Measurements from ENCODE around the gene IRGQ.

The IRGQ gene

GRCh38 chr19:43616954-43617353 lies 21.0 kb upstream of the IRGQ start:
- Histone ChIP-seq H3K4me3 (ENCODE audit: low read depth in 1 of 5, low read length in 5 of 5) (no peak overlapping the region), H3K9ac (ENCODE audit: low read length in 5 of 5) (no peak overlapping the region), H3K9me3 (ENCODE audit: control insufficient read depth in 5 of 5, low read length in 5 of 5) (no peaks in the 10 kb centered on the region), H3K27me3 (ENCODE audit: control insufficient read depth in 5 of 5, insufficient read depth in 4 of 5, low read length in 5 of 5) (no peaks in the 10 kb centered on the region), H3K27ac (ENCODE audit: low read depth, low read length) (no peak overlapping the region), H3K4me1 (ENCODE audit: control insufficient read depth in 5 of 5, insufficient read depth in 5 of 5, low read length in 5 of 5) (peaks cover 0 to 23% (median 20%) of the 10 kb centered on the region in 5 donors), H3K36me3 (ENCODE audit: control insufficient read depth in 5 of 5, insufficient read depth in 5 of 5, low read length in 5 of 5) (peaks cover 2 to 24% (median 21%) of the 10 kb centered on the region in 5 donors)

GRCh38 chr19:43616306-43616705 lies 20.4 kb upstream of the IRGQ start:
- no peaks in the 10 kb centered on the region for H3K9me3 ChIP-seq (ENCODE audit: control insufficient read depth in 5 of 5, low read length in 5 of 5)
- H3K36me3 ChIP-seq (ENCODE audit: control insufficient read depth in 5 of 5, insufficient read depth in 5 of 5, low read length in 5 of 5), result peaks cover 2 to 29% (median 26%) of the 10 kb centered on the region in 5 donors
- H3K27ac ChIP-seq (ENCODE audit: low read depth, low read length), result no peak overlapping the region
- H3K9ac ChIP-seq (ENCODE audit: low read length in 5 of 5), result no peak overlapping the region
- H3K4me1 ChIP-seq (ENCODE audit: control insufficient read depth in 5 of 5, insufficient read depth in 5 of 5, low read length in 5 of 5), result peaks cover 0 to 23% (median 20%) of the 10 kb centered on the region in 5 donors
- H3K4me3 ChIP-seq (ENCODE audit: low read depth in 1 of 5, low read length in 5 of 5), result no peak overlapping the region
- H3K27me3 ChIP-seq (ENCODE audit: control insufficient read depth in 5 of 5, insufficient read depth in 4 of 5, low read length in 5 of 5), result no peaks in the 10 kb centered on the region

GRCh38 chr19:43612374-43612773 lies 16.4 kb upstream of the IRGQ start:
- H3K9me3 ChIP-seq (ENCODE audit: control insufficient read depth in 5 of 5, low read length in 5 of 5), result no peaks in the 10 kb centered on the region
- peaks cover 2 to 41% (median 32%) of the 10 kb centered on the region in 5 donors for H3K36me3 ChIP-seq (ENCODE audit: control insufficient read depth in 5 of 5, insufficient read depth in 5 of 5, low read length in 5 of 5)
- no peak overlapping the region for H3K9ac ChIP-seq (ENCODE audit: low read length in 5 of 5)
- H3K27me3 ChIP-seq (ENCODE audit: control insufficient read depth in 5 of 5, insufficient read depth in 4 of 5, low read length in 5 of 5), result no peaks in the 10 kb centered on the region
- no peaks in the 10 kb centered on the region for H3K4me1 ChIP-seq (ENCODE audit: control insufficient read depth in 5 of 5, insufficient read depth in 5 of 5, low read length in 5 of 5)
- no peak overlapping the region for H3K27ac ChIP-seq (ENCODE audit: low read depth, low read length)
- H3K4me3 ChIP-seq (ENCODE audit: low read depth in 1 of 5, low read length in 5 of 5), result no peak overlapping the region

- H3K27ac ChIP-seq (ENCODE audit: low read depth, low read length), result no peak within 1 kb of the TSS
- H3K9me3 ChIP-seq (ENCODE audit: control insufficient read depth in 5 of 5, low read length in 5 of 5), result no peaks in the 10 kb centered on the region
- no peak within 1 kb of the TSS for H3K4me3 ChIP-seq (ENCODE audit: low read depth in 1 of 5, low read length in 5 of 5)
- H3K4me1 ChIP-seq (ENCODE audit: control insufficient read depth in 5 of 5, insufficient read depth in 5 of 5, low read length in 5 of 5), result no peaks in the 10 kb centered on the region
- no peak within 1 kb of the TSS for H3K9ac ChIP-seq (ENCODE audit: low read length in 5 of 5)
- H3K27me3 ChIP-seq (ENCODE audit: control insufficient read depth in 5 of 5, insufficient read depth in 4 of 5, low read length in 5 of 5), result no peaks in the 10 kb centered on the region
- peaks cover 2 to 43% (median 34%) of the 10 kb centered on the region in 5 donors for H3K36me3 ChIP-seq (ENCODE audit: control insufficient read depth in 5 of 5, insufficient read depth in 5 of 5, low read length in 5 of 5)
Measured at GRCh38 chr19:43611788-43612187, 15.9 kb upstream of the IRGQ start, which contains the start of gene SRRM5. Gene SRRM5 (plus strand): TSS chr19:43612088. CDS start chr19:43612122, 34 bp downstream.

GRCh38 chr19:43610493-43610892 lies 14.6 kb upstream of the IRGQ start:
- H3K9me3 ChIP-seq (ENCODE audit: control insufficient read depth in 5 of 5, low read length in 5 of 5), result no peaks in the 10 kb centered on the region
- no peaks in the 10 kb centered on the region for H3K27me3 ChIP-seq (ENCODE audit: control insufficient read depth in 5 of 5, insufficient read depth in 4 of 5, low read length in 5 of 5)
- peaks cover 0 to 45% (median 37%) of the 10 kb centered on the region in 5 donors for H3K36me3 ChIP-seq (ENCODE audit: control insufficient read depth in 5 of 5, insufficient read depth in 5 of 5, low read length in 5 of 5)
- H3K9ac ChIP-seq (ENCODE audit: low read length in 5 of 5), result no peak overlapping the region
- no peak overlapping the region for H3K4me3 ChIP-seq (ENCODE audit: low read depth in 1 of 5, low read length in 5 of 5)
- H3K27ac ChIP-seq (ENCODE audit: low read depth, low read length), result no peak overlapping the region
- no peaks in the 10 kb centered on the region for H3K4me1 ChIP-seq (ENCODE audit: control insufficient read depth in 5 of 5, insufficient read depth in 5 of 5, low read length in 5 of 5)

- no peak overlapping the region for H3K4me3 ChIP-seq (ENCODE audit: low read depth in 1 of 5, low read length in 5 of 5)
- H3K9ac ChIP-seq (ENCODE audit: low read length in 5 of 5), result no peak overlapping the region
- no peaks in the 10 kb centered on the region for H3K27me3 ChIP-seq (ENCODE audit: control insufficient read depth in 5 of 5, insufficient read depth in 4 of 5, low read length in 5 of 5)
- peaks cover 0 to 45% (median 37%) of the 10 kb centered on the region in 5 donors for H3K36me3 ChIP-seq (ENCODE audit: control insufficient read depth in 5 of 5, insufficient read depth in 5 of 5, low read length in 5 of 5)
- no peaks in the 10 kb centered on the region for H3K4me1 ChIP-seq (ENCODE audit: control insufficient read depth in 5 of 5, insufficient read depth in 5 of 5, low read length in 5 of 5)
- no peaks in the 10 kb centered on the region for H3K9me3 ChIP-seq (ENCODE audit: control insufficient read depth in 5 of 5, low read length in 5 of 5)
- H3K27ac ChIP-seq (ENCODE audit: low read depth, low read length), result no peak overlapping the region
Measured at GRCh38 chr19:43609872-43610271, 13.9 kb upstream of the IRGQ start.

- Histone ChIP-seq H3K27ac (ENCODE audit: low read depth, low read length) (no peak overlapping the region), H3K9me3 (ENCODE audit: control insufficient read depth in 5 of 5, low read length in 5 of 5) (no peaks in the 10 kb centered on the region), H3K36me3 (ENCODE audit: control insufficient read depth in 5 of 5, insufficient read depth in 5 of 5, low read length in 5 of 5) (peaks cover 0 to 35% (median 24%) of the 10 kb centered on the region in 5 donors), H3K9ac (ENCODE audit: low read length in 5 of 5) (no peak overlapping the region), H3K4me3 (ENCODE audit: low read depth in 1 of 5, low read length in 5 of 5) (no peak overlapping the region), H3K4me1 (ENCODE audit: control insufficient read depth in 5 of 5, insufficient read depth in 5 of 5, low read length in 5 of 5) (no peaks in the 10 kb centered on the region), H3K27me3 (ENCODE audit: control insufficient read depth in 5 of 5, insufficient read depth in 4 of 5, low read length in 5 of 5) (no peaks in the 10 kb centered on the region)
Measured at GRCh38 chr19:43607238-43608205, 11.6 kb upstream of the IRGQ start.

GRCh38 chr19:43606569-43607229 lies 10.8 kb upstream of the IRGQ start:
- Histone ChIP-seq H3K27me3 (ENCODE audit: control insufficient read depth in 5 of 5, insufficient read depth in 4 of 5, low read length in 5 of 5) (no peaks in the 10 kb centered on the region), H3K4me1 (ENCODE audit: control insufficient read depth in 5 of 5, insufficient read depth in 5 of 5, low read length in 5 of 5) (no peaks in the 10 kb centered on the region), H3K9ac (ENCODE audit: low read length in 5 of 5) (no peak overlapping the region), H3K27ac (ENCODE audit: low read depth, low read length) (no peak overlapping the region), H3K9me3 (ENCODE audit: control insufficient read depth in 5 of 5, low read length in 5 of 5) (no peaks in the 10 kb centered on the region), H3K4me3 (ENCODE audit: low read depth in 1 of 5, low read length in 5 of 5) (no peak overlapping the region), H3K36me3 (ENCODE audit: control insufficient read depth in 5 of 5, insufficient read depth in 5 of 5, low read length in 5 of 5) (peaks cover 0 to 34% (median 22%) of the 10 kb centered on the region in 5 donors)

GRCh38 chr19:43605875-43606568 lies 10.1 kb upstream of the IRGQ start:
- H3K36me3 ChIP-seq (ENCODE audit: control insufficient read depth in 5 of 5, insufficient read depth in 5 of 5, low read length in 5 of 5), result peaks cover 0 to 33% (median 25%) of the 10 kb centered on the region in 5 donors
- H3K4me1 ChIP-seq (ENCODE audit: control insufficient read depth in 5 of 5, insufficient read depth in 5 of 5, low read length in 5 of 5), result no peaks in the 10 kb centered on the region
- H3K9me3 ChIP-seq (ENCODE audit: control insufficient read depth in 5 of 5, low read length in 5 of 5), result no peaks in the 10 kb centered on the region
- no peaks in the 10 kb centered on the region for H3K27me3 ChIP-seq (ENCODE audit: control insufficient read depth in 5 of 5, insufficient read depth in 4 of 5, low read length in 5 of 5)
- no peak overlapping the region for H3K4me3 ChIP-seq (ENCODE audit: low read depth in 1 of 5, low read length in 5 of 5)
- peak overlapping the region in 1 of 5 donors; percentile 30 for H3K9ac ChIP-seq (ENCODE audit: low read length in 5 of 5)
- no peak overlapping the region for H3K27ac ChIP-seq (ENCODE audit: low read depth, low read length)

Data from subcutaneous abdominal adipose tissue (tissue), 5 donors.